HG03439 (cell line): ENCODE measurements around the gene NAGS.
"Not testable (repeated sequence)": the region's sequence is repeated elsewhere in the genome, so short reads cannot be mapped to it uniquely, and the experiment has no call there.

ENCODE experiments used
- ATAC-seq: cut with Tn5 transposase; IDR thresholded peaks from one replicate; pipeline ENCODE4 v1.9.1; 2021; ENCODE audit warnings: mild to moderate bottlenecking, moderate library complexity; ENCODE audit not compliant: unreplicated experiment

The NAGS gene

GRCh38 chr17:44006272-44006597, 1.8 kb downstream of the NAGS start:
- ATAC-seq = no peak

GRCh38 chr17:44006598-44007345, 2.4 kb downstream of the NAGS start:
- peak; percentile 72 for ATAC-seq

- ATAC-seq = no peak
Observed at GRCh38 chr17:44007346-44008204, 3.2 kb downstream of the NAGS start.

GRCh38 chr17:44008205-44008909, 3.9 kb downstream of the NAGS start:
- ATAC-seq = no peak

GRCh38 chr17:44010966-44011647, 6.7 kb downstream of the NAGS start:
- ATAC-seq = no peak

GRCh38 chr17:44011876-44012275, 7.5 kb downstream of the NAGS start:
- ATAC-seq = no peak

GRCh38 chr17:44012391-44012790, 8.0 kb downstream of the NAGS start:
- ATAC-seq = no peak

GRCh38 chr17:44012874-44013273, 8.5 kb downstream of the NAGS start:
- no peak for ATAC-seq

GRCh38 chr17:44014133-44014436, 9.7 kb downstream of the NAGS start:
- ATAC-seq = no peak

GRCh38 chr17:44014437-44015172, 10.2 kb downstream of the NAGS start, which contains the start of gene TMEM101:
Gene TMEM101 (minus strand): TSS chr17:44014963. CDS start chr17:44014952, 11 bp downstream.
- ATAC-seq = peak; percentile 65

- ATAC-seq = not testable (repeated sequence)
Observed at GRCh38 chr17:44021227-44021626, 16.8 kb downstream of the NAGS start.

GRCh38 chr17:44022246-44022645, 17.8 kb downstream of the NAGS start:
- ATAC-seq = no peak

- ATAC-seq = no peak
Observed at GRCh38 chr17:44023545-44024270, 19.3 kb downstream of the NAGS start.

- no peak for ATAC-seq
Observed at GRCh38 chr17:44024271-44024663, 19.8 kb downstream of the NAGS start.

GRCh38 chr17:44024853-44025252, 20.4 kb downstream of the NAGS start:
- no peak for ATAC-seq

- ATAC-seq = no peak
Observed at GRCh38 chr17:44029736-44030135, 25.3 kb downstream of the NAGS start.

GRCh38 chr17:44030482-44030881, 26.1 kb downstream of the NAGS start:
- no peak for ATAC-seq

GRCh38 chr17:44033861-44034408, 29.5 kb downstream of the NAGS start:
- no peak for ATAC-seq

- not testable (repeated sequence) for ATAC-seq
Observed at GRCh38 chr17:44034688-44035087, 30.3 kb downstream of the NAGS start.
